Mammary microvascular endothelial cell (primary cell): ENCODE data around the gene ORAI1. TPM values are rescaled to one million over a fixed set of nuclear protein-coding genes. Genes with fewer than 3 reads are reported as not detected.

Experiments used
- total RNA-seq: library from RNA; depleted of rRNA; stranded (reverse); fragments of >200 nt; gene quantifications from 2 replicates; pipeline ENCODE4 v1.2.3, GENCODE V29; 2015

Gene ORAI1
- total RNA-seq = 27.3 and 30.8 TPM in 2 replicates

DNA sequence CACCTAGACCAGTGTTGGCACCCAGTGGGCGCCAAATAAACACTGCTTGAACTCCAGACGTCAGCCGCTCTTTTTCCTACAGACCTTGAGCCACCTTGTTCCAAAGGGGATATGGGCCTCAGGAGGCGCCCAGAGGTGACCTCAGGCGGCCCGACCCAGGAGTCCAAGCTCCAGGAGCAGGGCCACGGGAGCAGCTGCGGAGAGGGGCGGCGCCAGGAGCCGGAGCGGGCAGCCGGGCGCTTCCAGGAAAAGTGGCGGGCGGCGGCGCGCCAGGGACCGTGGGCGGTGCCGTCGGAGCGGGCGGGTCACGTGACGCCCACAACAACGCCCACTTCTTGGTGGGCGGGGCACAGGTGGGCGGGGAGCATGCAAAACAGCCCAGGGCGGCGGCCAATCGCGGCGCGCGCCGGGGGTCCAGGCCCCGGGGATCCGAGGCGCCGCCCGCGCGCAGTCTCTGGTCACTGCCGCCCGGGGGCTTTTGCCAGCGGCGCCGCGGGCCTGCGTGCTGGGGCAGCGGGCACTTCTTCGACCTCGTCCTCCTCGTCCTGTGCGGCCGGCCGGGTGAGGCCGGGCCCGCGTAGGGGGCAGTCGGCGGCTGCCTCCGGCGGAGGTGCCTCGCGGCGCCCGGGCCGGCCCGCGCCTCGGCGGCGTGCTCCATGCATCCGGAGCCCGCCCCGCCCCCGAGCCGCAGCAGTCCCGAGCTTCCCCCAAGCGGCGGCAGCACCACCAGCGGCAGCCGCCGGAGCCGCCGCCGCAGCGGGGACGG lies at the start of gene ORAI1:
Gene ORAI1, plus strand, starts transcription at position 444 of the 766 bp plus-strand sequence.

DNA sequence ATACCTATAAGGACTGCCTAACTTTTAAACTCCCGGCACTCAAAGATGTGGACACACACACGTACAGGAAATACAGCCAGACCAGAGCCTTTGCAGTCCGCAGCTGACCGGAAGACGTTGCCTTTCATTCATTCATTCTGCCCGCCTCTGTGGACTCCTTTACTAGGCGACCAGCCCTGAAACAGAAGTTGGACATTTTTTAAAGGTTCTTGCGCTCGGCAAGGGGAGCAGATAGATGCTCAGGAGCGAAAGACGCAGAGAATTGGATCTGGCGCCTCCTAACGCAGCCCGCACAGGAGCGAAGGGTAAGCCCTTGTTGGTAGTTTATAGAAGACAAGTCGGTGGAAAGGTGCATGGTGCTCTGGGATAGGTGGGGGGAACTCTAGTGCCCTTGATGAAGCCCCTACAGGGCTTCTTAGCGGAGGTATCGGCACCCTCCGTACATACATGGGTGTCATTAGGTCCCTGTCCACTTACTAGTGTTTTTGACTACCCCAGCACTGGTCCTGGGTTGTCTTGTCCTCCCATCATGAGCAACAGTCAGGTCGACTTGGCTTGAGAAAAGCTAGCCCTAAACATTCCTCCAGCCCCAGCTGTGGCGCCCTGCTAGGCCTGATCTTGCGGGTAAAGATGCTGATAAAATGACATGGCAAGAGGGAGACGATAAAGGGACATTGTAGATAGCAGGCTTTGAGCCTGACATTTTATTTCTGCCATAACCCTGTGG lies 45.2 kb upstream of the ORAI1 start, which contains the start of gene KDM2B:
Gene KDM2B, minus strand, starts transcription at position 65 of the 727 bp plus-strand sequence. CDS start 112 bp downstream, outside the sequence.

DNA sequence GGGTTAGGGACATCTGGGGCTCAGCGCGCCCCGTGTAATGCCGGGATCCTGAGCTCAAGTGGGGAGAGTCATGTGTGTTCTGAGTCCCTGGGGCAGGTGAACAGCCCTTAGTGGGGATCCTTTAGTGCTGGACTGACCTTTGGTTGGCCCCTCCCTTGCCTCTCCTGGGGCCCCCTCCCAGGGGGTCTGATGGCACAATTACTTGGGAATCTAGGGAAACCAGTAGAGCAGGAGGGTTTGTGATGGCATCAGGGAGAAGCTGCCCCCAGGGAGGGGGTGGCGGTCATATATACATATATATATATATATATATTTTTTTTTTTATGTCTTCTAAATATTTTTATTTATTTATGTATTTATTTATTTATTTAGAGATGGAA lies 43.2 kb downstream of the ORAI1 start, which contains the start of gene MORN3:
Gene MORN3, minus strand, starts transcription at position 134 of the 380 bp plus-strand sequence. CDS start 171 bp downstream, outside the sequence.

Other genes with a start within 250 kb of the ORAI1 start
- gene RNF34, start 226.4 kb upstream of the ORAI1 start, total RNA-seq = 40.7 and 52.2 TPM in 2 replicates
- 28.4 TPM in 2 replicates for gene KDM2B, start 45.5 kb upstream of the ORAI1 start, total RNA-seq
- gene MORN3, start 43.1 kb downstream of the ORAI1 start, total RNA-seq = 0.20 and 0.47 TPM in 2 replicates
- 8.5 and 10.2 TPM in 2 replicates for gene TMEM120B, start 86.2 kb downstream of the ORAI1 start, total RNA-seq
- 33.4 and 33.5 TPM in 2 replicates for gene RHOF, start 167.2 kb downstream of the ORAI1 start, total RNA-seq
- gene SETD1B, start 177.5 kb downstream of the ORAI1 start, total RNA-seq = 3.3 and 4.9 TPM in 2 replicates
- not detected in 2 replicates for gene HPD, start 232.3 kb downstream of the ORAI1 start, total RNA-seq